ENCODE data around the gene WDR48.

Gene WDR48

DNA sequence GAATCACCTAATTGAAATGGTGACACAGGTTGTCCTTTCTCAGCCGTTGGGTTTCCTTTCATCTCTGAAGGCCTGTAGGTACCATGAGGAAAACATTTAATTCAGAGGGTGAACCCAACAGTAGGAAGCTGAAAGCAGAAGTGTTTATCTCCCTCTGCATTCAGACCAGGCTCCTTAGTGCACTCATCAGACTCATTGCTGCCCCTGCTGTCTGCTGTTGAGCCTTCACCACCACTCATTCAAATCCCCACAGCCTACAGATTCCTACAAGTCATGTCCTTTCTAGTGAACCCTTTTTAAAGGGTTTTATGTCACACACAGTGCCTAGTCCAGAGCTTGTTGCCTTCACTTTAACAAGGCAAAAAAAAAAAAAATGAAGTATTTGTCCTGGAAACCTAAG, 13.4 kb downstream of the WDR48 start:
- DNase-seq, result peak; percentile 10

GRCh38 chr3:39067286-39067685, 15.5 kb downstream of the WDR48 start:
- no peak for DNase-seq

GRCh38 chr3:39068556-39068955, 16.7 kb downstream of the WDR48 start:
- no peak for DNase-seq

GRCh38 chr3:39075910-39076309, 24.1 kb downstream of the WDR48 start:
- no peak for DNase-seq

DNA sequence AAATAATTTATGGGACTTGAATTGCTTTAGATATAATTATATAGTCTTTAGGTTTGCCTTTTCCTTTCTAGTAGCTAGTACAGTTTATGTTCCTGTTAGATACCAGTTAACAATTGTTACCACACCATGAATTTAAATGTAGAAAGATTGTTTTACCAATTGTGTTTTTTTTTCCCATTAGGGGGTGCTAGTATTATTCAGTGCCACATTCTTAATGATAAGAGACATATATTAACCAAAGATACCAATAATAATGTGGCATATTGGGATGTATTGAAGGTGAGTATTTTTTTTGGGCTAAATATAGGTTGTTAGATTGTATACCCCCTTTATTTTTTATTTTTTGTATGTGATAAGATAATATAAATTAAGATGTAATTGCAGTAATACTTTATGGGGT, 27.7 kb downstream of the WDR48 start:
- no peak for DNase-seq

DNA sequence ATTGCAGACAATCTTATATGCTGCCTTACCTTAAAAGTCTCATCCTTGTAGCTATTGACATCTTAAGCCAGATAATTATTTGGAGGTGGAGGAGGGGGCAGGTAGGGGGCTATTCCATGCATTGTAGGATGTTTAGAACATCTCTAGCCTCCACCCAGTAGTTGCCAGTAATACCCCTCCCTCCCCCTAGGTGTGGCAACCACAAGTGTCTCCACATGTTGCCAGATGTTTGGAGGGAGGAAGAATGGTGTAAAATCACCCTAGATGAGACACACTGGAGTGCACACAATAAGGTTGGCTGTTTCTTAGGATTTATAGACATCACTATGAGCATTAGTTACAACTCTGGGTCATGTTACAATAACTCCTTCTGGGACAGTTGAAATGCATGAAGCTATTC, 28.2 kb downstream of the WDR48 start:
- DNase-seq, result no peak

DNA sequence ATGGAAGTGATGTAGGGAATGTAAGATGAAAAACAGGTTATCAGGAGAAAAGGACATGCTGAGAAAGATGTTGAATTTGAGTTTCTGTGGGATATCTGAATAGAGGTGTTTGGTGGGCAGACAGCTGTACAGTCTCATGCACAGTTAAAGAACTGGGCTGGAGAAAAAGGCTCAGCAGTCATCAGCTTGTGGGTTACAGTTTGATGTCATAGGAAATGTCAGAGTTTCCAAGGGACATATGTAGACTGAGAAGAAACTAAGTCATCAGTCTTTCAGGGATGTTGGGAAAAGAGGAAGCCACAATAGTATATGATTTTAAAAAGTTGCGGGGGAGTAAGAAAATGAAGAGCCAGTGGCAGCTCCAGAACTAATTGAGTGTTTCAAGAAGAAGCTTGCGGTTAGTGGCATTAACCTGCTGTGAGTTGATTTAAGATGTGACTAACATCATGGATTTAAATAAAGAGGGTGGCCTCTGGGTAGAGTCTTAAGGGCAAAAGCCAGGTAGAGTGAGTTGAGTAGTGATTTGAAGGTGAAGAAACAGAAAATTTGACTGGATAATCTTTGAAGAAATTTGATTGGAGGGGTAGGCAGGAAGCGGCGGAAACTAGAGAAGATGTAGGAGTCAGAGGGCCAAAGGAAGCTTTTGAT, 31.0 kb downstream of the WDR48 start:
- DNase-seq, result no peak

GRCh38 chr3:39086144-39086543, 34.3 kb downstream of the WDR48 start:
- DNase-seq, result no peak

DNA sequence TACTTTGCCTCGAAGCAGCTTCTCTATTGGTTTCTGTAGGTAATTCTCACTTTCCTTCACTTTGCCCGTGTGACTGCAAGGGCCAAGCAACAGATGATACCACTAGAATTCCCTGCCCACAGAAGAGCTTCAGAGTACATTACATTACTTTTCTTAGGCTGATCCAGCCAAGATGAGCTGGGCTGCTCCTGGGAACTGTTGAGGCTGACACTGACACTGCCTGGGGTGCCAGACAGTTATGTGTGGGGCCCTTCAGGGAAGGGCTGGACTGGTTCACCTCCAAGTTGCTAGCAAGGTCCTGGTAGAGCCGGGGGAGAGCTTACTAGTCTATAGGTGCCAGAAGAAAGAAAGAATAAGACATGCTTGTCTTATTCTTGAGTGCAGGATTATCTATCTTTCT, 36.6 kb downstream of the WDR48 start:
- DNase-seq, result no peak

GRCh38 chr3:39088889-39089288, 37.1 kb downstream of the WDR48 start:
- no peak for DNase-seq

GRCh38 chr3:39090922-39091321, 39.1 kb downstream of the WDR48 start:
- DNase-seq, result no peak

GRCh38 chr3:39094851-39095677, 43.2 kb downstream of the WDR48 start:
- no peak for DNase-seq

DNA sequence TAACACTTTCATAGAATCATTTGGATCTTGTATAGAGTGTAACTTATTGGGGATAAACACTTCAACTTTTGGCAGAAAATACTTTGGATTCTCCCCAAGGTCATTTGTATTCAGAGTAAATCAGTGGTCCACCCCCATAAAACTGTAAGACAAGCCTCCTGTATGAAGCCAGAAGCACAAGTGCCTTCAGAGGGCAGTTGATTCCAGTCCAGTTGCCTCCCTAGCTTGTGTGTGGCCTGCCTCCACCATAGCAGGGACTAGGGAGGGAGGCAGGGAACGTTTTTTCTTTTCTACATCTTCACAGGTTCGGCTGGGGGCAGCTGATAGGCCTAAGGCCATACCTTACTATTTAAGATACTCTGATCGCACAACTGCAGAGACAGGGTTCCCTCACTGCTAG, 44.0 kb downstream of the WDR48 start:
- no peak for DNase-seq

GRCh38 chr3:39096775-39097174, 45.0 kb downstream of the WDR48 start:
- no peak for DNase-seq

- DNase-seq, result no peak
These were observed 46.1 kb downstream of the WDR48 start for GRCh38 chr3:39097716-39098472.

- DNase-seq, result no peak
These were observed 46.7 kb downstream of the WDR48 start for GRCh38 chr3:39098473-39099000.

DNA sequence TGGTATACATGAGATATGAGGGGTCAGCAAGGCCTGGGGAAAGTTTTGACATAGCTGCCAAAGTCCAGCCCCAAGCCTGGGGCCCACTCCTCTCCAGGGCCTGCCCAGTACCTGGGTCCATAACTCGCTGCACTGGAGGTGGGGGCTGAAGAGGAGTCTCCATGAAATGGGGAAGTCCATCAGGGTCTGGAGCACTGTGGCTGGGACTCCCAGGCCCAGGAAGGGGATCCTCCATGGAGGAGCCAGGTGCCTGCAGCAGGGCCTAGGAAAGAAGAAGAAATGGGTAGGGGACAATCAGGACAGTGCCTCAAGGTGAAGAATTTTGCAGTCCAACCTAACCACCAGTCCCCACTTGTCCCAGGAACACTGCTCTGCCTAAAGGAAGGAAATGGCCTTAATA, 47.4 kb downstream of the WDR48 start:
- no peak for DNase-seq

DNA sequence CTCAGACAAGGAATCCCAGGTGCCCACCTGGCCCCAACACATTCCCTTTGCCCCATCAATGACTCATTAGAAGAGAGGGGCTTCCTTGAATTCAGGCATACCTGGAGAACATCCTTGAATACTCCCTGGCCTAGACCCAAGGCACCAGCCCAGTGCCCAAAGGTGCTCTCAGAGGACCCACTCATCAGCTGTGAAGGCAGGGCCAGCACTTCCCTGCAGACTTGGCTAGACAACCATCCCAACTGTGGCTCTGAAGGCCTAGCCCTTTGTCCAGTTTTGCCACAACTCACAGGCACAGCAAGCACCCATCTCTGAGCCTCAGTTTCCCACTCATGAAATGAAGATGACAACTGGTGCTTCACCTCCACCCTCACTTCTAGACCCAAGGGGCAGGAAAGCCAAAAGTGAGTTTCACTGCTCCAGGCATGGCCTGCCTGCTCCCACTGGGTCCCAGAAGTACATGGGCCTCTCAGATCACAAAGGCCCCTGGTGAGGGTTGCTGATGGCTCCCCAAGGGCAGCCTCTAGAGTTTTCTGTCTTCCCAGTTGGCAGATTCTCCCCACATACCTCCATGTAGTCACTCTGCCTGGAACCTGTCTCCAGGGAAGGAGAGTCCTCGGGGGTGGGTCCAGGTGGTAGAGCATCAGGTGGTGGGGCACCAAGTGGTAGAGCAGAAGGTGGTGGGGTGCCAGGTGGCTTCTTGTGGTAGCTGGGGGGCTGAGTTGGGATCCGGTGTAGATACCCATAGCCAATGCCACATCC, 48.1 kb downstream of the WDR48 start:
- DNase-seq, result no peak

DNA sequence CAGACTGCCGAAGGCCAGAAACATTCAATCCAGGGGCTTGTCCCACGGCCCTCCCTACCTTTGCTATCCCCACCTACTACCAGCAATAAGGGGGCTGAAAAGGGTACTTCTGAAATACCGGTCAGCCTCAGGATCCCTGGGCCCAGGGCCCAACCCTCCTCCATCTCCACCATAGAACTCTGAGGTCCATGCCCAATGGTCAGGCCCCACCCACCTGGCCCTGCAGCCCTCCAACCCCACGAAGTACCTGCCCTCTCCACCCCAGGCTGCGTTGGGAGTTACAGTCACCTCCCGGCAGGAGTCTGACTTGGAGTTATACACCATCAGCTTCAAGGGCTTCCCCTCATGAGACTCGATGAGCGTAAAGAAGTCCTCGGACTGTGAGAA, 48.7 kb downstream of the WDR48 start:
- DNase-seq, result no peak

DNA sequence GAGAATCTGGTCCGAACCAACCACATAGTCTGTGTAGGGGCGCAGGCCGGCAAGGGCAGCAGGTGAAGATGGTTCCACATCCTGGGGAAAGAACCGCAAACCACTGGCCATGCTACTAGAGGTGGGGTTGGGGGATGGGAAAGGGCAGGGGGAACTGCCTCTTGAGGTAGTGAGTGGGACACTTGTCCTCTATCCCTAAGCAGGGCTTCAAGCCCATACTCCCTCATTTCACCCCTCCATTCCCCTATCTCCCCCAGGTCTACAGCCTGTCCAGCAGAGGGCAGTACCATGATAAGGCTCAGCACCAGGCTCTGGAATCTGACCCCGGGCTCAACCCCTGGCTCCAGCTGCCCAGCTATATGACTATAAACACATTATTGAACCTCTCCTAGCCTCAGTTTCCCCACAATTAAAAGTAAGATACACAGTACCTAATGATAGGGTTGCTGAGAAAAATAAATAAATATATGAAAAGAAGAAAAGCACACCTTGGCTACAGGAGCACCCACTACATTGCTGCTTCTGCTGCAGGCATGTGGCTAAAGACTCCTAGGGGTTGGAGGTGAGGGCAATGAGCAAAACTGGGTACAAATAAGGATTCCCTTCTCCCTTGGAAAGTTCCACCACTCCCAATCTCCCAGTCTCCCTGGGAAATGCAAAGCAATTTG, 49.3 kb downstream of the WDR48 start:
- peak; percentile 49 for DNase-seq

GRCh38 chr3:39102504-39103323, 50.9 kb downstream of the WDR48 start:
- no peak for DNase-seq
